ENCODE data around the gene PRPF4.
"Not testable (repeated sequence)": the region's sequence is repeated elsewhere in the genome, so short reads cannot be mapped to it uniquely, and the experiment has no call there.

Gene PRPF4

DNA sequence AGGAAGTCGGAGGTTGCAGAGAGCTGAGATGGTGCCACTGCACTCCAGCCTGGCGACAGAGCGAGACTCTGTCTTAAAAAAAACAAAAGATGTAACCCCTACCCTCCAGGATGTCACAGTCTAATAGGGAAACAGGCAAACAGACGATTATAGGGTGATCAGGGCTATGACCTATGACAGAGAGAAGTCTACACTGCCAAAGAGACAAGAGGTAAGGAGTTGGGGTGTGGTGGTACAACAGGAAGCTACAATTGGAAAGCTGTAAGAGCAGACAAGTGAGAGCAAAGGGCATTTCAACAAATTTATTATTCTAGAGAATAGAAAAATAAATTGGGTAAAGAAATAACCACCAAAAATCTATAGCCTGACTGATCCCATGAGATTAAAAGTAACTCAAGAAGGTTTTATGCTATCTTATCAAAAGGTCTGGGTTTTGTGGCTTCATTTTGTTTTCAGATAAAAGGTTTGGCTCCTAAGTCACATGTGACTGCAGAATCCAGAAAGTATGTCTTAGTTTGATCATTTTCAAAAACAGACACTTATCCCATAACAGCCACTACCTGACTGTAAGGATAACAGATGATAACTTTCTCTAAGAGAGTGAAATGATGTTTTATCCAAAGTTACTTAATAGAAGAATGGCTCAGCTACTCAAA lies 7.4 kb upstream of the PRPF4 start:
- DNase-seq (ENCODE audit: low read depth in 2 of 2): no peak

DNA sequence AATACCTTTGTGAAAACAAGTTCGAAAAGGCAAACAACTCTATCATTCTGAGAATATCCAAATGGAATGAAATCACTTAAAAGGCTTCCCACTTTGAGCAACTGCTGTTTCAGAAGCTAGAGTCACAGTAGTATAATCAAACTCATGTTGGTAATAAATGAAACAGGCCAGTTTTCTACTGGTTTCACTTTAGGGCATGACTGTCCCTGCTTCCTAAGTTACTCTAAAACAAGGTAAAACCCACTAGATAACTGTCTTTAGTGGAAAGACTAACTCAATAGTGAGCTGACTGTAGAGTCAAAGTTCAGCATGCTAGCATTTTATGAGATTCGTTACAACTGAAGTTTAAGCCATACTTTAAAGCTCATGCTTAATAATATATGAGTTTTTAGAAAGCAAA lies 6.1 kb upstream of the PRPF4 start:
- no peak for DNase-seq (ENCODE audit: low read depth in 2 of 2)

DNA sequence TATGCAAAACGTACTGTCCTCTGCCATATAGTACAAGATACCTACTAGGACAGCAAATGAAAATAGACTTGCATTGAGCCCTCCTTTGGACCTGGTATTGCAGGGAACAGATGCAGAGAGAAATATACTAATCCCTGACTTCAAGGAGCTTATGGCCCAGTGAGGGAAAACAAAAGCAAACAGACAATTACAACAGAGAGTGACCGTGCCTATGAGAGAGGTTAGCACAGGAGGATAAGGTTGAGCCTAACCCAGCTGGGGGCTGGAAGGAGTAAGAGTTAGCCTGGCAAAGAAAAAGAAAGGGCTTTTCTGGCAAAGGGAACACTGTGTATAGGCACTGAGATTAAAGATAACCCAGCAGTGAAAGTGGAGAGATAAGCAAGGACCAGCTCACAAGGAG lies 5.6 kb upstream of the PRPF4 start:
- no peak for DNase-seq (ENCODE audit: low read depth in 2 of 2)

DNA sequence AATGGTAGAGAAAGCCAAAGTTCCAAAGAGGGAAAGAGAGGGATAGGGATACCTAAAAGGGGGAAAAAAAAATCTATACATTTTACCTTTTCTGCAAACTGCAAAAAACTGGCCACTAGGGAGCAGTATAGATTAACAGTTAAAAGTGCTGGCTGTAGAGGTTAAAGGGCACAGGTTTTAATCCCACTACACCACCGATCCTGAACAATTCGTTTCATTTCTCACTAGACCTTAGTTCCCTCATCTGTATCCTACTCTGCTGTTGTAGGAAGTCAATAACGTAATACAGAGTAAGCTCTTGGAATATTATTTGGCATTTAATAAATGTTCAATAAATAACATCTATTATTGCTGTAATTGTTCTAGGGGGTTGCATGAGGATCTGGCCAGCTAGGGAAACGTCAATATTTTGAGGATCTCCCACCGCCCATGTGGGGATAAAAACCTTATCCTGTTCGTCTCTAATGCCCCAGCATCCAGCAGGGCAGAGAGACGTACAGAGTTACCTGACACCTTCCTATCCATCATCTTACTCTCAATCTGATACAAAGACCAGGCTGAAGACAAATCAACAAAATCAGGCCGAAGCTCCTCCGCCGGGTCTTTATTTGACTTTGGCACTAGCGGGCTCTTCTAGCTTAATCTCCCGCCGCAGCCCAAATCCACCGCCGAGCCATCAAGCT lies 843 bp upstream of the PRPF4 start:
- no peak for DNase-seq (ENCODE audit: low read depth in 2 of 2)

DNA sequence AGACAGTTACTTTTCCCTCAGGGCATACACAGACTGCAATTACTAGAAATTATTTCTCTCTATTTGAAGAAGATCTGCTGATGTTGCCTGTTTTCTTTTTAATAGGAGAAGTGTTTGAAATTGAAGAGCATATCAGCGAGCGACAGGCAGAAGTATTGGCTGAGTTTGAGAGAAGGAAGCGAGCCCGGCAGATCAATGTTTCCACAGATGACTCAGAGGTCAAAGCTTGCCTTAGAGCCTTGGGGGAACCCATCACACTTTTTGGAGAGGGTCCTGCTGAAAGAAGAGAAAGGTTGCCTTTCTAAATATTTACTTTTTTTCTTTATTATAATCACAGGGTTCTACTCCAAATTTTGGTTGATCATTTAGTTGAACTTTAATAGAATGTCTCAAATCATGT lies 3.4 kb downstream of the PRPF4 start:
- DNase-seq (ENCODE audit: low read depth in 2 of 2): no peak

DNA sequence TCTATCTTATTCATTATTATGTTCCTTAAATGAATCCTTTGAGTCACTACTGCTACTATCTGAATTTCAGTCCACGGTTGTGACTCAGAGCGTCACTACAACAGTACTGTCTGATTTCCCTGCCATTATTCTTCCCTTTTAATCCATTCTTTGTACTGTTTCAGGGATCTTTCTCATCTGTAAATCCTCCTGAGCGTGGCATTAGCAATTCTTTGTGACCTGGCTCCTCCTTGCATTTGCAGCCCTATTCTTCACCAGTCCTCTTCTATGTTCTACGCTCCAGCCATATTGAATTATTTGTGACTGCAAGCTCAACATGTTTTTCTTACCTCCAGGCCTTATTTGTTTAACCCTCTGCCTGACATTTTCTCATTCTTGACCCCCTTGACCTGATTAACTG lies 5.9 kb downstream of the PRPF4 start:
- no peak for DNase-seq (ENCODE audit: low read depth in 2 of 2)

DNA sequence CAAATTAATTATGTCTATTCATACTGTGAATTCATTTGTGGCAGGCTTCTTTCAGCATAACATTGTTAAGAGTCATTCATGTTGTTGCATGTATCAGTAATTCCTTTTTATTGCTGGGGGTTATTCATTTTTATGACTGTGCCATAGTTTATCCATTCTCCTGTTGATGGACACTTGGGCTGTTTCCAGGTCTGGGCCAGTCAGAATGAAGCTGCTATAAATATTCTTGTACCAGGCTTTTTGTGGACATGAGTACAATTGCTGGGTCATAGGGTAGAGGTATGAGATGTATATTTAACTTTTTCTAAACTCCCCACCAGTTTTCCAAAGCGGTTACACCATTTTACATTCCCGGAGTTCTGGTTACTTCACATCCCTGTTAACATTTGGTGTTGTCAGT lies 13.6 kb downstream of the PRPF4 start:
- no peak for DNase-seq (ENCODE audit: low read depth in 2 of 2)

DNA sequence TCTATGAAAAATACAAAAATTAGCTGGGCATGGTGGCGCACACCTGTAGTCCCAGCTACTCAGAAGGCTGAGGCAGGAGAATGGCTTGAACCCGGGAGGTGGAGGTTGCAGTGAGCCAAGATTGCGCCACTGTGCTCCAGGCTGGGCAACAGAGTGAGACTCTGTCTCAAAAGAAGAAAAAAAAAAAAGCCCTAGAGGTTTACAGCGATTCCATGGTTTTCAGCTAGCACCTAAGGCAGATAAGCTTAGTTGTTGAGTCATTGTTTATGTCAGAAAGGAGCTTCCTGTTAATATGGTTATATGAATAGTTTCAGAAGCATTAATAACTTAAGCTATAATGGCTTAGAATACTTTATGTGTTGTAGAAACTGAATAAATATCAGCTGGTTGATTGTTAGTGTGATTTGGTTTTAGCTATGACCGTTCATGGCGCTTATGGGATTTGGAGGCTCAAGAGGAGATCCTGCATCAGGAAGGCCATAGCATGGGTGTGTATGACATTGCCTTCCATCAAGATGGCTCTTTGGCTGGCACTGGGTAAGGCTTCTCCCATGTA lies 14.7 kb downstream of the PRPF4 start:
- DNase-seq (ENCODE audit: low read depth in 2 of 2): no peak

DNA sequence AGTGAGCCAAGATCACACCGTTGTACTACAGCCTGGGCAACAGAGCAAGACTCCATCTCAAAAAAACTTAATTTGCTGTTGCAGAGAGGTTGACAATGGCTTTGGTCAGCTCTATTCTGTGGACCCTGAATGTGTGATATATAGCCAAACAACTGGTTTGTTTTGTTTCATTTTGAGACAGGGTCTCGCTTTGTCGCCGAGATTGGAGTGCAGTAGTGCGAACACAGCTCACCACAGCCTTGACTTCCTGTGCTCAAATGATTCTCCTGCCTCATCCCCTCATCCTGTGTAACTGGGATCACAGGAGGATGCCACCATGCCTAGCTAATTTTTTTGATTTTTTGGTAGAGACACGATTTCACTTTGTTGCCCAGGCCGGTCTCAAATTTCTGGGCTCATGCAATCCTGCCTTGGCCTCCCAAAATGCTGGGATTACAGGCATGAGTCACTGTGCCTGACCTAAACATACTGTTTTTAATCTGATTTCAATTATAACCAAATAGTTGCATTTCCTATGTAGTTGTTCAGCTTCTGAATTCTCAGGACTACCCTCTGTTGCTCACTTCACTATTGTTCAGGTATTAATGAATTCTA lies 17.9 kb downstream of the PRPF4 start:
- DNase-seq (ENCODE audit: low read depth in 2 of 2): no peak

DNA sequence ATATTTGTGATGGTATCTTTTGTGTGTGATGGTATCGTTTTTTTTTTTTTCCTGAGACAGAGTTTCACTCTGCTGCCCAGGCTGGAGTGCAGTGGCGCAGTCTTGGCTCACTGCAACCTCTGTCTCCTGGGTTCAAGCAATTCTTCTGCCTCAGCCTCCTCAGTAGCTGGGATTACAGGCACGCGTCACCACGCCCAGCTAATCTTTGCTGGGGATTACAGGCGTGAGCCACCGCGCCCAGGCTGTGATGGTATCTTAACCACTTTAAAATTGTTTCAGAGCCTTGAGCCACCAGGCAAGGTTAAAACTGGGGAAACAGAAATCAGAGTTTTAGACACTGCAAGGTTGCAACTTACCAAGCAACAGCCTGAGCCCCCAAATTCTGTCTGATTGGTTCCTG lies 20.8 kb downstream of the PRPF4 start:
- DNase-seq (ENCODE audit: low read depth in 2 of 2): not testable (repeated sequence)

DNA sequence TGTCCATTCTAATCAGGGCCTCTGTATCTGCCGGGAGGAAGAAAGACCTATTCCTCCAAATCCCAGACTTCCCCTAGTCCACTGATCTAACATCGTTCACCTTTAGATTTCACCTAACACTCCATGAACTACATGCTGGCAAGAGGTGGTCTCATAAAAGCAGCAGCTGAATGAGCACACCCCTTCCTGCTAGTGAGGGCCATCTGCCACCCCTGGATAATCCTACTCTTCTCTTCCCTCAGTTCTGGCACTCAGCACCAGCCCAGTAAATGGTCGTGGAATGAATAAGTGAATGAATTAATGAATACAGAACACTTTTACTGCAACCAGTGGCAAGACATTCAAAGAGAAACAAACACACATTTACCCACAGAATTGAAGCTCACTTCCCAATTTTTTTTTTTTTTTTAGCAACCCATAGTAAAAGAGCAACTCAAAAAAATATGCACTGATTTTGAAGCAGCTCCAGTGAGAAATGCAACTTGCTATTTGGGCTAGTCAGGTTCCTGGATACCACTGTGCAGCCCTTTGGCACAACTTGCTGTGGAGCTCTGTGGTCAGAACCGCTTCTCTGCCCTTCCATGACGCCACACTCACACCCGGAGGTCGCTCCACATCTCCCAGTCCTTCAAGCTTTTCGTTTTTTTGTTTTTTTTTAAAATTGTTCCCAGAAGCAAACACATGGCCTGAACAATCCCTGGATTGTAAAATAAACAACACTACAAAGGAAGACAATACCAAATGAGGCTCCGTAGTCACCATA lies 21.5 kb downstream of the PRPF4 start:
- no peak for DNase-seq (ENCODE audit: low read depth in 2 of 2)

DNA sequence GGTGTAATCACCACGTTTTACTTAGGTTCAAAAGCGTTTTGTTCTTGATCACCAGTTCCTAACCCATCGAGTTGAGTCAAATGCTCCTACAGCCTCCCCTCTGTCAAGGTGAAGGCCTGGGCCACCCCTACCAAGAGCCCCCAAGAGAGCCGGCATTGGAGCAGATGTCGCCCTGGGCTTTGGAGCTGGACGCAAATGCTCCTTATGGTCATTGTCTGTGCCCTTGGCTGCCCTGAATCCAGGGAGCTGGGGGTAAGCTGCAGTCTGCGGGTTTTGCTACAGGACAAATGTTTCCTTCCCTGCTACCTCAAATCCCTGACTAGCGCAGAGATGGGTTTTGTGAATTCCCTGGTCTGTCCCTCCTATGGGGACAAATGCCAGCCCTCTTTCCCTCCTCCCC lies 22.9 kb downstream of the PRPF4 start:
- no peak for DNase-seq (ENCODE audit: low read depth in 2 of 2)

DNA sequence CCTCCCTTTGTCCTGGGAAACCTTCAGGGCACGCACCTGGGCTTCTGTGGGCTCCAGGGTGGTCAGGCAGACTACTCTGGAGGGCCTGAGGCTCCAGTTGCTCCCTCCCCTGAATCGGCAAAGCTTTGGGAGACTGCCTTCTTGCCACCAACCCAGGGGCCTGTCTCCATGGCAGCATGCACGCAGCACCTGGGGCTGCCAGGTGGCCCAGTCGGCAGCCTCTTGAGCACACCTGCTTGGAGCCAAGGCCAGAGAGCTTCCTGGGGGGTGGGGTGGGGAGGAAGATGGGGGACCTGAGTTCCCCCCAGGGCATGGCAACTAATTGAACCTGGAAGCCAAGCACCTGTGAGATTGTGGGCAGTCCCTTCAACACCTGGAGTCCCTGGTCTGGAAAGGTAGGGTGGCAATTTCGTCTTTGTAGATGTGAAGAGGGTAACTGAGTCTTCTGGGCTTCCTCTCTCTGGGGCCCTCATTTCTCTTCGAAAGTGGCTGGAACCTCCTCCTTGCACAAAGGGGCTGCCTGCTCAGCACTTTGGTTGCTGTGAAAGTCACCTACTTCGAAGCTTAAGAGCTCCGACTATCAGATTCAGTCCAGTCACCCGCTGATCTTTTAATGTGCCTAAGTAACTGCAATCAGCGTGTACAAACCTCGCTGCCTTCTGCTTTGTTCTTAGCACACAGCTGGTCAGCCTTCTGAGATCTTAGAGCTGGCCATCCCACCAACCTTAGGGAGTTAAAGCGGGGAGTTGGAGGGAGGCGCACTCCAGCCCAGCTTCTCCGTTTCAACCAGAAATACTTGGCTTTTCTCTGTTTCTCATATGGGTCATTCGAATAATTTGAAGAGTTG lies 23.7 kb downstream of the PRPF4 start:
- no peak for DNase-seq (ENCODE audit: low read depth in 2 of 2)

DNA sequence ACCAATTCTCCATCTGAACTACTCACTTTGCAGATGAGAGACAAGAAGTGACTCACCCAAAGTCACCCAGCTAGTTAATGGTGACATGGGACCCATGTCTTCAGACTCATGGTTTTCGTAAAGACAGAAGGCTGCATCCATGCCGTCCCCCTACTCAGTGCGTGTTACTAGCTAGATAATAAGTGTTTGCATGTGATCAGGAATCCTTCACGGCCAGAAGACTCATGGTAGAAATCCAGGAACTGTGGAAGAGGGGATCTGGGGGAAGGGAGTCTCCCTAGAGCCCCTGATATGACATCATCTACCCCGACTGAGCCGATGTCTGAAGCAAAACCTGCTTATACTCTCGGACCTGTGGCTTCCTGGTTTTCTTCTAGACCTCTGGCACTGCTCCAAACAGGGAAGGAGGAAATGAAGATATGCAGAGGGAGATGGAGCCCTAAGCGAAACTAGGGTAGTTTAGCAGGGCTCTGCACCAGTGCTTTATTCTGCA lies 24.4 kb downstream of the PRPF4 start:
- DNase-seq (ENCODE audit: low read depth in 2 of 2): no peak

DNA sequence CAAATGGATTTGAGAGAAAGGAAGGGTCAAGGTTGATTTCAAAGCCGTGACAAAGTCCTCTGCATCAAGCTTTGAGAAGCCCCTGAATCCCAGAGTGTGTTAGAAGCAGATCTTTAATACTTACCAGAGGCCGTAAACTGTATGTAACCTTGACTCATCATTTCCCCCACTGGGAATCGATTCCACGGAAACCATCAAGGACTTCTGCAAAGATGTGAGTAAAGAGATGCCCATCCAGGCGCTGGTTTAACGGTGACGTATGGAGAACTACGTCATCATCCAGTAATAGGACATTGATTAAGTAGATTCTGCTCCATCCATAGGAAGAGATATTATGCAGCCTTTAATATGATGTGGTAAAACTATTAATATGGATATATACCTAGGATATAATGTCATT lies 26.1 kb downstream of the PRPF4 start:
- DNase-seq (ENCODE audit: low read depth in 2 of 2): no peak

DNA sequence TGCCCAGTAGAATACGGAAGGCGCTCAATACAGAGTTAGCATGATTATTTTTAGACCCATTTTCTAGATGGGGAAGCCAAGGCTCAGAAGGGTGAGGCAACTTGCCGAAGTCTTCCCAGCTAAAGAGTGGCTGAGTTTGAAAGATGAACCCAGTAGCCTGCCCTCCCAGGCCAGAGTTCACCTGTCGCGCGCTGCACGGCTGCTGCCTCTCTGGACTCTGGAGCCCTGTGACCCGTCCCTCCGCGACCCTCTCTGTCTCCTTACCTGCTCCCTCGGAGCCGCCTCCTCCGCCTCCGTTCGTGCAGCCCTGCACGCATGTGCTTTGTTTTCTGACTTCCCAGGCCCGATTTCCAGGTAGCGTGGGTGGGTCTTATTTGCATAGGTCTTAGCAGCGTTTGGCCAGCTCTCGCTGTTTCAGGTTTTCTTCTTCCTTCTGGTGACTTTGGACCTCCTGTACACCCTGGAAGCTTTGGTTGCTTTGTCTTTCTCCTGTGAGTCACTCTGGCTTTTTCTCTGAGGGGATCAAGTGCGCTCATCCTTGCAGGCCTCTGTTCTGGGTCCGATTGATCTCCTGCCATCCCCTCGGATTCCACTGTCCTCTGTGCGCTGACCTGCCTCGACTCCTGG lies 27.4 kb downstream of the PRPF4 start, which contains the start of gene RNF183:
RNF183 (minus strand) TSS at position 585 of the 627 bp plus-strand sequence. CDS start 5,192 bp downstream, outside the sequence.
- DNase-seq (ENCODE audit: low read depth in 2 of 2): no peak

DNA sequence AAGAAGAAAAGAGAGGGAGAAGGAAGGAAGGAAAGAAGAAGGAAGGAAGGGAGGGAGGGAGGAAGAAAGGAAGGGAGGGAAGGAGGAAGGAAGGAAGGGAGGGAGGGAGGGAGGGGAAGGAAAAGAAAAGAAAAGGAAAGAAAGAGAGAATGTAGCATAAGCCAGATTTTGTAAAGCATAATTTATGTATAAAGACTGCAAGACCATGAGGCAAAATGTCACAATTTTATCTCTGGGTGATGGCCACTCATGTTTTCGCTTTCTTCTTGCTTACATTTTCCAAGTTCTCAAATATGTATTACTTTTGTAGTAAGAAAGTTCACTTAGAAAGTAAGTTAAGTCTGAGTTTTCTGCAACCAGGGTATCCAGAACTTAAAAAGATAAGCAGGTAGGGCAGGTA lies 31.1 kb downstream of the PRPF4 start:
- no peak for DNase-seq (ENCODE audit: low read depth in 2 of 2)

DNA sequence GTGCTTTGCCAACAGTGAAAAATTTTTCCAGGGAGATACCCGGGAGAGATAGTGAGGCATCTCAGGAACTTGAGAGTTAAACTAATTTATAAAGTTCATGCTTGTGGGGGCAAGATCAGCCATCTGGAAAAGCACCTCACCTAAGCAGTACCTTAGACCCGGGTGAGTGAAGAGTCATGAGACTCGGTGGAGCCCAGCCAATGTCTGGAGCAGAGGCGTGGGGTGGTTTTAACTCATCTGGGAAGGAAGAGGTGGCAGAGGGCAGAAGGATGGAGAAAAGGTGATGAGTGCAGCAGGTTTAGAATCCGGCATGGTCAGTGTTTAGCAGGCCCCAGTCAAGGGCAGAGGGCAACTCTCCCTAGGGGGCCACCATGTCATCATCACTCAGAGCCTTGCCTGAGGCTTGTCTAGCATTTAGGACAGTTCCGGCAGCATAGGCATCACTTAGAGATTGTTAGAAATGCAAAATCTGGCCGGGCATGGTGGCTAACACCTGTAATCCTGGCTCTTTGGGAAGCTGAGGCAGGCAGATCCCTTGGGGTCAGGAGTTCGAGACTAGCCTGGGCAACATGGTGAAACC lies 32.0 kb downstream of the PRPF4 start:
- no peak for DNase-seq (ENCODE audit: low read depth in 2 of 2)

DNA sequence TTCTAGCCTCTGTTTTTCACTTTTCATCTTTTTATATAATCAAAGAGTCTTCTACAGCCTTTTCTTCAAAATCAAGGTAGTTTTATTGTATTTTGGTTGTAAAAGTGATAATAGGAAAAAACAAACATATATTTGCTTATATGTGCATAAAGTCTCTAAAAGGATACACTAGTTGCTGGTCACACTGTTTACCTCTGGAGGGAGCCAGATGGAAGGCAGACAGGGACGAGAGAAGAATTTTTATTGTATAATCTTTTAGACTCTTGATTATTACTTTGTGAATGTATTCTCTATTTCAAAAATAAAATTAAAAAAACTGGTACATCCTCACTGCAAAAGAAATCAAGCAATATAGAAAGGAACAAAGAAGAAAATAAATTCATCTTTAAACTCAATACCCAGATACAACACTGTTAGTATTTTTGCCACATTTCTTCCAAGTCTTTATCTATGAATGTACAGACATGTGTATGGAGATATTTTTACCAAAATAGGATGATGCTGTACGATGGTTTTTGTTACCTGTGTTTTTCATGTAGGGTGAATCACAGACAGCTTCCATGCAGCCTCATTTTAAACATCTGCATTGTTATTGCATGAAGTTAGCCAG lies 33.9 kb downstream of the PRPF4 start:
- peak in 1 of 2 donors; percentile 1 for DNase-seq (ENCODE audit: low read depth in 2 of 2)

DNA sequence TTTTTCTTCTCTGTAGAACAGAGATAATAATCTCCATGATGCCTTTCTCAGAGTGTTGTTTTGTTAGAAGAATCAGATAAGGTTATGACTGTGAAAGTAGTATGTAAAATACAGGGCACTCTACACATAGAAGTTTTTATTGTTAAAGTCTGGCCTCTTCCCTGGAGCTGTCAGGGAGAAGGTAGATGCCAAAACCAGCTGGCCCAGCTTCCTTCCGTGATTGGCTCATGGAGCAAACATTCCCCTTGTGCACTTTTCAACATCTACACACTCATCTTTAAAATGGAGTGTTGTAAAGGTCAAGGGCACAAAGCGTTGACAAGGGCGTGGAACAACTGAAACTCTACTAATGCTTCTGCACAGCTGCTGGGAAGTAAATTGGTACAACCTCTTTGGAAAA lies 35.1 kb downstream of the PRPF4 start:
- no peak for DNase-seq (ENCODE audit: low read depth in 2 of 2)
